ENCODE measurements around the gene FBXO38. TPM values are rescaled to one million over a fixed set of nuclear protein-coding genes. Genes with fewer than 3 reads are reported as not detected.

Gene FBXO38
- polyA plus RNA-seq, 1 of the 3 experiments (the other 2 are of a cell fraction), result 15.5 TPM

- Histone ChIP-seq H3K4me2 (no peak overlapping the region), H3K36me3 (replicated peaks in 1 of 2; ENCODE audit: control insufficient read depth in 1 of 2, insufficient read depth in 2 of 2, low read length in 1 of 2) (peaks cover 85 to 88% of the 10 kb centered on the region in 2 experiments), H3K4me3 (ENCODE audit: low read depth in 2 of 2, low read length in 1 of 2) (no peak overlapping the region), H3K27me3 (ENCODE audit: insufficient read depth) (no peaks in the 10 kb centered on the region), H2AFZ (ENCODE audit: low read depth) (no peak overlapping the region), H3K9me3 (no peaks in the 10 kb centered on the region), H3F3A (replicated peaks; ENCODE audit: insufficient read depth) (no peaks in the 10 kb centered on the region), H3K4me1 (ENCODE audit: control insufficient read depth in 1 of 2, insufficient read depth in 2 of 2, low read depth in 1 of 2, low read length in 1 of 2) (no peaks in the 10 kb centered on the region), H3K9me2 (no peaks in the 10 kb centered on the region), H4K20me1 (ENCODE audit: insufficient read depth) (no peaks in the 10 kb centered on the region), H3K9ac (no peak overlapping the region), H3K27ac (ENCODE audit: low read depth in 2 of 2, low read length in 1 of 2) (no peak overlapping the region), H3K79me2 (ENCODE audit: insufficient read depth) (no peaks in the 10 kb centered on the region)
- TF ChIP-seq FOSL2 (IDR thresholded peaks at IDR 0.05; ENCODE audit: borderline replicate concordance, low read depth) (no peak), NRF1 (IDR thresholded peaks at IDR 0.05; ENCODE audit: low read depth, low read length) (no peak), PBX3 (IDR thresholded peaks at IDR 0.05) (no peak), FOXJ3 (CRISPR knock-in tag; IDR thresholded peaks at IDR 0.05) (no peak), USF1 (IDR thresholded peaks at IDR 0.05; ENCODE audit: borderline replicate concordance, low read depth) (no peak), ELF1 (IDR thresholded peaks at IDR 0.05) (no peak), SMC3 (IDR thresholded peaks at IDR 0.05; ENCODE audit: low read depth, low read length) (no peak), TAF1 (IDR thresholded peaks at IDR 0.05; ENCODE audit: borderline replicate concordance, low read depth, low read length) (no peak), USF2 (IDR thresholded peaks at IDR 0.05; ENCODE audit: borderline replicate concordance, low read depth, low read length) (no peak), JUND (IDR thresholded peaks at IDR 0.05) (no peak), TCF12 (IDR thresholded peaks at IDR 0.05) (no peak), RFX5 (IDR thresholded peaks at IDR 0.05; ENCODE audit: low read length) (no peak), MXI1 (IDR thresholded peaks at IDR 0.05; ENCODE audit: low read depth, low read length) (no peak), POLR2AphosphoS5 (IDR thresholded peaks at IDR 0.05; ENCODE audit: low read depth, low read length) (no peak)
- WGBS (ENCODE audit: low lambda C conversion rate), result 81% methylated on average over 7 of the region's 7 CpGs
- no peak for DNase-seq
- ChIA-PET POLR2A (no interaction called here), CTCF (interaction anchor here (1.1 kb wide), 1 partner anchor 314 kb away, joined by 3 read pairs; no protein-coding TSS in a partner anchor)
Observed at GRCh38 chr5:148416921-148417320, 33.2 kb downstream of the FBXO38 start.

- Histone ChIP-seq H3K4me3 (ENCODE audit: low read depth in 2 of 2, low read length in 1 of 2) (no peak overlapping the region), H3K79me2 (ENCODE audit: insufficient read depth) (no peaks in the 10 kb centered on the region), H3K4me1 (ENCODE audit: control insufficient read depth in 1 of 2, insufficient read depth in 2 of 2, low read depth in 1 of 2, low read length in 1 of 2) (no peaks in the 10 kb centered on the region), H3K9ac (no peak overlapping the region), H2AFZ (ENCODE audit: low read depth) (no peak overlapping the region), H3K27ac (ENCODE audit: low read depth in 2 of 2, low read length in 1 of 2) (no peak overlapping the region), H3F3A (replicated peaks; ENCODE audit: insufficient read depth) (no peaks in the 10 kb centered on the region), H3K4me2 (no peak overlapping the region), H3K27me3 (ENCODE audit: insufficient read depth) (no peaks in the 10 kb centered on the region), H4K20me1 (ENCODE audit: insufficient read depth) (no peaks in the 10 kb centered on the region), H3K9me2 (no peaks in the 10 kb centered on the region), H3K36me3 (replicated peaks in 1 of 2; ENCODE audit: control insufficient read depth in 1 of 2, insufficient read depth in 2 of 2, low read length in 1 of 2) (peaks cover 85 to 89% of the 10 kb centered on the region in 2 experiments), H3K9me3 (no peaks in the 10 kb centered on the region)
- no peak for DNase-seq
- ChIA-PET CTCF (interaction anchor here (1.0 kb wide), 1 partner anchor 312 kb away, joined by 3 read pairs; no protein-coding TSS in a partner anchor), POLR2A (no interaction called here)
- TF ChIP-seq USF2 (IDR thresholded peaks at IDR 0.05; ENCODE audit: borderline replicate concordance, low read depth, low read length) (no peak), RAD21 (IDR thresholded peaks at IDR 0.05; ENCODE audit: low read length) (no peak), JUND (IDR thresholded peaks at IDR 0.05) (no peak), GABPA (IDR thresholded peaks at IDR 0.05; ENCODE audit: low read depth) (no peak), RXRA (IDR thresholded peaks at IDR 0.05; ENCODE audit: borderline replicate concordance, low read depth) (no peak), CTCF (IDR thresholded peaks at IDR 0.05) (no peak), SMC3 (IDR thresholded peaks at IDR 0.05; ENCODE audit: low read depth, low read length) (no peak), MEF2A (IDR thresholded peaks at IDR 0.05; ENCODE audit: borderline replicate concordance, low read depth) (no peak)
- WGBS (ENCODE audit: low lambda C conversion rate), result 96% methylated on average over 3 of the region's 3 CpGs
Observed at GRCh38 chr5:148418511-148418910, 34.8 kb downstream of the FBXO38 start.
